Stimulated activated CD8-positive, alpha-beta memory T cell treated with anti-CD3 and anti-CD28 coated beads, Interleukin-15, amount 100 ng/mL, for 48 hours (primary cell): ENCODE measurements around the gene PLPP6.

ENCODE experiments used
- DNase-seq, 2 donors: peaks; one replicate each; pipeline ENCODE4 v3.0.0-alpha.2; 2020; ENCODE audit warnings: low read depth in 2 of 2

The PLPP6 gene

DNA sequence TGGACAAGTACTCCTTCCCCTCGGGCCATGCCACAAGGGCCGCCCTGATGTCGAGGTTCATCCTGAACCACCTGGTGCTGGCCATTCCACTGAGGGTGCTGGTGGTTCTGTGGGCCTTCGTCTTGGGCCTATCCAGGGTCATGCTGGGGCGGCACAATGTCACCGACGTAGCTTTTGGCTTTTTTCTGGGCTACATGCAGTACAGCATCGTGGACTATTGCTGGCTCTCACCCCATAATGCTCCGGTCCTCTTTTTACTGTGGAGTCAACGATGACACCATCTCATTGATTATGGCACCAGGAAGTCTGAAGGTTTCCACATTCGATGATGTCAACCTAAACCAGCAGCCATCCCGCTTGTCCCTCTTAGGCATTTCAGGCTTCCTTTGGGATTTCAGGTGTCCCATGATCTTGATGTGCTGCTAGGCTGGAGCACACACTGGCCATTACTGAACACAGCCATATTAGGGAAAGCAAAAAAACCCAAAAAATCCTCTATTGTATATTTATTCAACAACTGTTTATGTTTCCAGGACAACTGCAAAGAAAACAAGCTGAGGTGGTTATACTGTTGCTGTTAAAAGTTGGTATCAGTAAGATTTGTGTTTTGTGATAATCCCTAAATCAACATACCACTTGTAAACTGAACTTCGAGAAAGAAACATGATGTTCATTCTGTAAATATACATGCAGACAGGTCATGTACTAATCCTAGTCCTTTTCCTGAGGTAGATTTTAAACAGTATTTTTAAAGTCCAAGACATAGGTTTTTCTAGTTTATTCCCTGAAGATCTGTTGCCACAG, 1.1 kb downstream of the PLPP6 start:
- no peak for DNase-seq

DNA sequence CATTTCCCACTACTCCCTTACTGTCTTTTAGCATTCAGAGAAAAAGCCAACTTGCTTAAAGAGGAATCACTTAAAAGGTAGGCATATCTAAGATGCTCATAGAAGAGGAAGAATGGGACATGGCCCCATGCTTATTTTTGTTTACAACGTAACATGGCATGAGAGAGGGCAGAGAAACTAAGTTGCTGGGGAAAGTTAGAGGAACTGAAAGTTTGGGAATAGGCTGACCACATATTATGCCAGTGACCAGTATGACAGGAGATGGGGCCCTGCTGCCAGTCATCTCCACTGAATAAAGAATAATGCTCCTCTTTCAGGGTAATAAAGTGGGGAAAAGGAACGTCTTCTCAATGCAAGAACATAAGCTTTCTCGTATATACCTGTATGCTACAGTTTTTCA, 1.9 kb downstream of the PLPP6 start:
- no peak for DNase-seq

DNA sequence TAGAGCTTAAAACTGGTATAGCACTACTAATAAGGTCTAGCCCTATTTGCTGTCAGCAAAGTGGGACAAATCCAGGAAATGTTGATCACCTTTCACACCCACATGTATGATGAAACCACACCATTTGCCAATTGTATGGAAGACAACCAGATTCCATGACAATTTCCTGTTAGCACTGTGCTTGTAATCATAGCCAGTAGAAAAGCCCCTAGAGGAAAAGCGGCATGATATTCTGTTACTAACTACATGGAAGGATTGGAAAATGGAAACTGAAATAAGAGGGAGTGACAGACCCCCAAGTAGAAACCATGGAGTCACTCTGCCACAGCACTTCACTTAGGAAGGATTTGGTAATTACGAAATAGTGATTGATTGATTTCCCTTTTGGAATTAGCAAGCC, 3.3 kb downstream of the PLPP6 start:
- DNase-seq, result no peak

DNA sequence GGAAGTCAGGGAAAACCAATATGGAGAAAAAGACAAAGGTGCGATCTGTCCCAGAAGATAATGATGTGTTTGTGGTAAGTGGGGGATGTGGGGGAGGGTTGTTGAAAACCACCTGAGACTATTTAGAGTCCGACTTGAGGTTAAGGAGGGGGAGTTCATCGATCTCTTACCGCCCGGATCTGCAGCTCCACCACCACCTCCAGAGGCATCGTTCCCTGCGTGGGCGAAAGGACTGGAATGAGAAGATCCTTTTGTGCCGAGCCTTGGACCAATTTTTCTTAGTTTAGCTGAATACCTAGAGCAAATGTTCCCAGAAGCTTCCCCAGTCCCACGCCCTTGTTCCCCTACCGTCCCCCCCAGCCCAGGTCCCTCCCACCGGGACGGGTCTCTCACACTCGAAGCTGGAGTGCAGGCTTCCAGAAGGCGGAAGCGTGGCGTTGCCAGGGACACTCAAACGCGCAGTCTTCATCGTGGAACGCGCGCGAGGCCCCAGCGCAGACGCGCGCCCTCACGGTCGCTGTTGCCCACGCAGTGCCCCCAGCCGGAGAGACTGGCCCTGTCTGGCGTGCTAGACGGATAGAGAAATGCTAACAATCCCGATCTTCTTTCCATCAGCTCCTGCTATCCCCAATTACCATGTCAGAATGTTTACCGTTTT, 4.1 kb downstream of the PLPP6 start, which contains the start of gene SPATA6L:
TSS of gene SPATA6L (minus strand) at position 439 of the 658 bp plus-strand sequence. CDS start at position 209, 230 bp downstream.
- DNase-seq, result peak in 1 of 2 donors; percentile 15

DNA sequence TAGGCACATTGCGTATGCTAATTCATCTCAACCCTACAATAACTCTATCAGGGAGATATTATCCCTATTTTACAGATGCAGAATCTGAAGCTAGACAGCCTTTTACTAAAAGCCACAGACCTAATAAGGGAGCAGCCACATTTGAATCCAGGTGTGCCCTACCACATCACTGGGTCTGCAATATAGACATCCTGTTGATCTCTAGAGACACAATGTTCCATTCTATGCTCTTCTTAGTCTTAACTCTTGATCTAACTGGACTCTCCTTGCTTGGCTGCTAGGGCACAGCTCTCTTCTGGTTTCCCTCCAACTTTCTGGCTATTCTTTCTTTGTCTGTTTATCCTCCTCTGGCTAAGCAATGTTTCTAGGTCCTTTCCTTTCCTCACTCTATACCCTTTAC, 5.6 kb downstream of the PLPP6 start:
- DNase-seq, result no peak

DNA sequence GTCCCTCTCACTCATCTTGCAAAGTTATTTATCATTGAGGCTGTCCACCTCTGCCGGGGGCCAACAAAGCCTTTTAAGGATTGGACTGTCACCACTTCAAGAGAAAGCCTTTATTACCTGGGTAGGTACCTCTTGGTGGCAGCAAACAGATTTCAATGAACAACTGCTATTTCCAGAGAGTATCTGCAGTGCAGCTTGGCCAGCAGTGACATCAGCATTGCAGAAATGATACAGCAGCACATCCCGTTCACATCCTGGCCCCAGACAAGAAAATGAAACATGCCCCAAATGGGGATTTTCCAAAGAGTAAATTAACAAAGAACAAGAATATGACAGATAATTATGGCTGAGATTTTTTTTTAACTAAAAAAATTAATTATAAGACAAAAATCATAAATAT, 6.5 kb downstream of the PLPP6 start:
- no peak for DNase-seq

DNA sequence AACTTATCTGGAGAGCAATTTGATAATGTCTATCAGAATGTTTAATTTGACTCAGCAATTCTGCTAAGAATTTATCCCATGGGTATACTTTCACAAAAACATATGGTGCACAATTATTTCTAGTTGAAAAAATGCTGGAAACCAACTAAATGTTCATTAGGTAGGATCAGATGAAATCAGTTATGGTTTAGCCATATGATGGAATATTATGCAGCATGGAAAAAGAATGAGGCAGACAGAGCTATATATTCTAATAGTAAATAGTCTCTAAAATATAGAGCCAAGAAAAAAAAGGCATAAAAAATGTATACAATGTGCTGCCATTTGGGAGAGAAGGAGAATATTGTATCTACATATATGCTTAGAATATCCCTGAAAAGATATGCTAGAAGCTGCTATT, 7.8 kb downstream of the PLPP6 start:
- no peak for DNase-seq

DNA sequence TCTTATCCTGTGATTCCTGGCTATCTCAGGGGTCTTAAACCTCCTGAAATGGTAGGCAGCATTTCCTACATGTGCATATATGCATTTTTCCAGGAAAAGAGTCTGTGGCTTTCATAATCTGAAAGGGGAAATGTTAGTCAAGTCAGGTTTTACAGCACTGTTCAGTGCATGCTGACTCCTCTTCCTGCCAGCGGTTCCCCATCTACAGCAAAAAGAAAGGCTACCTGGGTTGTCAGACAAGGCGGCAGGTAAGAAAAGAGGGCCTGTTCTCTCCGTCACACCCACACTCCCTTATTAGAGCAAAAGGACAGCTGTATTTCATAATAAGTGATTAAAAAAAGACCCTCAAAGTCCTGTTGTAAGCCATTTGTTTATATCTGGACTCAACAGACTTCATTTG, 8.5 kb downstream of the PLPP6 start:
- DNase-seq, result no peak

DNA sequence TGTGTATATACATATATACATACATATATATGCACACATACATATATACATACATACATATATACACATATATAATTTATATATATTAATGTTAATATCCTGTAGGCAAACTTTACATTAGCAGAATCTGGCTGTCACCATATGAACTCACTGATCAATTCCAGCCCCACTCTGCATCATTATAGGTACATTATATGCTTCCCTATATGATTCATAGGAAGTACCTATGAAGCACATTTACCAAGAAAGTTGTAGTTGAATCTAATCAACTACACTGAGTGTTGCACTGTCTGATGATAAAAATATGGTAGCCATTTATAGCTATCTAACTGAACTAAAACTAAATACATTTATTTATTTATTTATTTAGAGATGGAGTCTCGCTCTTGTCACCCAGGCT, 9.6 kb downstream of the PLPP6 start:
- no peak for DNase-seq

DNA sequence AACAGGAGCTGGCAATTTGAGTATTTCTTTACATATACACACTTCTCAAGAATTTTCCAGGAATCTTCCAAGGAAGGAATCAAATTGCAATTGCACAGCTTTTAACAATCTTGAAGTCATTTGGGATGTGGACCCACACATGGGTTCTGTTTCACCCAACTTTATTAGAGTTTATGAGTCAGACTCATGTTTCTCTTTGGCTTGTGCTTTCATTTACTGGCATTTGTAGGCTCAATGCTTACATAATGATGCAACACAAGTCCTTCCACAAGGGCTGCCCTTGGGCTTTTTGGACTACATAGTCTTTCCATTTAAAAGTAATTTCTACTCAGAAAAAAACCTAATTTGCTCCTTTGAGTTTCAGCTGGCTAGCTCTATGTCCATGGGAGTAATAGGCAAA, 12.7 kb downstream of the PLPP6 start:
- DNase-seq, result no peak

DNA sequence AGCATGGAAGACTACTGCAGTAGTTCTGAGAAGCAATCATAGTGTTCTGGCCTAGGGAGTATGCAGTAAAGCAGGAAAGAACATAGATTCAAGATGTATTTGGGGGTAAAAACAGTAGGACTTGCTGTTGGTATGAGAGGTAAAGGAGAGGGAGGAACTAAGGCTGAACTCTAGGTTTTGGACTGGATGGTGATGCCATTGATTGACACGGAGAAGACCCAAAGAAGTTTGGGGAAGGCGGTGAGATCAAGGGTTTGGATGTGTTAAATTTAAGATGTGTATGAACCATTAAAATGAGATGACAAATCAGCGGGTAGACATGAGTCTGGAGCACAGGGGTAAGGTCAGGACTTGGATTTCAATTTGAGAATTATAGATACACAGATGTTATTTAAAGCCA, 15.3 kb downstream of the PLPP6 start:
- DNase-seq, result no peak

DNA sequence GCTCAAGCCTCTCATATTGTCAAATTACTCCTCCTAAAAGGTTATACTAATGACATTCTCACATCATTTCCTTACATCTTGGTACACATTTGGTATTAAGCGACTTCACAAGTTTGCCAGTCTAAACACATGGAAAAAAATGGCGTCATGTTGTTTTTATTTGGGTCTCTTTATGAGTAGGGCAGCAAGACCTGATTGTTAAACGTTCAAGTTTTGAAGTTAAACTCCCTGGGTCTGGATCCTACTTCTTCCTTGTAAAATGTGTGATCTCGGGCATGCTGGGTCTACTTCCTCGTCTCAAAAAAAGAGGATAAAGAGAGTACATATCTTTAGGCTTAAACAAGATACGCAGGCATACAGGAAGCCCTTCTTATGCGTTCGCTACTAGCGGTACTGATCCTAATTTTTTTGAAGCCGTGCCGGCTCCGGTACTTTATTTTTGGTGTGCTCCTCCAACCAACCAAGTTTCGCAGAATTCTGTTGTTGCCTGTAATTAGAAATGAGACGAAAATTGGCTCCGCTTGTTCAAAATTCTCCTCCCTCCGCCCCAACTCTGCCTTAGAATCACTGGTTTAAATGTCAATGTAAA, 16.7 kb downstream of the PLPP6 start:
- DNase-seq, result no peak

DNA sequence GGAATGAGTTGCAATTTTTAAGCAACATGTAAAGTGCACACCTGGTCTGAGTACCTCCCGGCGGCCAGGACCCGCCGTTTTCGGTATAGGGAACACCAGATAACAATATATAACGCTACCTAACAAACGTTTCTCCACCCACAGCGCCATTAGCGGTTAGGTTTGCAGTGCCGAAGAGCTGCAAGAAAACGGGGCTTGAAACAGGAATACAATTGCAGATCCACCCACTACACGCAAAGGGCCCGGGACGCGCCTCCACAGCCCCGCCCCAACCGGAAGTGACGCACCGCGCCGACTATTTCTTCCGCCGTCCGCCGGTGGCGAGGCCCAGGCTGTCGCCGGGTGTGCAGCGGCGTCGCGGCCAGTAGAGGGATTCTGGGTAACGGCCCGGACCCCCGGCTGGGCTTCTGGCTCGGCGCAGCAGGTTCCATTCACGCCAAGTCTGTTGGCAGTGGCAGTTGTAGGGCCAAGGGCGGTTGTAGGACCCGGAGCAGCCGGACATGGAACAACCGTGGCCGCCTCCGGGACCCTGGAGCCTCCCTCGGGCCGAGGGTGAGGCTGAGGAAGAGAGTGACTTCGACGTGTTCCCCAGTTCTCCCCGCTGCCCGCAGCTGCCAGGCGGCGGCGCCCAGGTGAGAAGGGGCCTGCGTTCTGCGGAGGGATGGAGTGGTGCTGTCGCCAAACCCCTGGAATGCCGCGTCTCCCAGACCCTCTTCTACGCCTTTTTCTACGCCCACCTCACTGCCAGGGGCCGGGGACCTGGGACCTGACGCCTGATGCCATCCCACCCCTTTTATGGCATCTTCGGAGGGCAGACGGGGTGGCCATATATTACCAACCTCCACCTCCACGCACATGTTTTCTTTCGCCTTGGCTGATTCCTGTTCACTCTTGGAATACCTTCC, 17.4 kb downstream of the PLPP6 start, which contains the start of gene CDC37L1:
TSS of gene CDC37L1 (plus strand) at position 302 of the 905 bp plus-strand sequence. CDS start at position 501, 199 bp downstream.
- peak; percentile 95 to 98 for DNase-seq

DNA sequence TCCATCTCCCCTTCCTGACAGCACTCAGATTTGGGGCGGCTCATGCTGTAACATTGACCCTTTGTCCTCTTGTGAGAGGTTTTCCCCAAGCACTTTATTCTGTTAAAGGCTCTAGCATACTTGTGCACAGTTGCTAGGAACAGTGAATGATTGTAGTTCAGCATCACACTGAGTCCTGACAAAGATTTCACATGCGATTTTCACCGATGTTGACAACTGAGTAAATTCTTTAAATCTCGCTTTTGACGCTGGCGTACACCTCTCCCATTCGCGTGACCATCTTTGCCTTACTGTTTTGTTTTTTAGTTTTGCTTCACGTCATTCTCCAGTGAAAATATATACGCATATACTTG, 18.1 kb downstream of the PLPP6 start:
- no peak for DNase-seq

DNA sequence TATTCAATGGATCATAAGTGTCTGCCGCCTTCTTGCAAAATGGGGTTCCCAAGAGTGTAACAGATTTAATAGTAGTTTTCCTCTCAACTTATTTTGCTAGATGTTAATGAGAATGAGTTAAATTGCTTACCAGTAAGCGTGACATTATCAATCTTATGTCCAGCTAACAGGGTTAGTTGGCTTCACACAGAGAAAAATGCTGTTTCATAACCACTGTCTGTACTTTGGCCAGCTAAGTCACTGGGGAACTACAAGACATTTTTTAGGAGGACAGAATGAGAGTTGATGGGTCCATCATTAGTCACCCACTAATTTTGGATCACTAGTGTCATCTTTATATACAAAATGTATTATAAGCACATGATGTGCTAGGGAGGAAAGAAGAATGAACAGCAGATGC, 18.7 kb downstream of the PLPP6 start:
- no peak for DNase-seq

DNA sequence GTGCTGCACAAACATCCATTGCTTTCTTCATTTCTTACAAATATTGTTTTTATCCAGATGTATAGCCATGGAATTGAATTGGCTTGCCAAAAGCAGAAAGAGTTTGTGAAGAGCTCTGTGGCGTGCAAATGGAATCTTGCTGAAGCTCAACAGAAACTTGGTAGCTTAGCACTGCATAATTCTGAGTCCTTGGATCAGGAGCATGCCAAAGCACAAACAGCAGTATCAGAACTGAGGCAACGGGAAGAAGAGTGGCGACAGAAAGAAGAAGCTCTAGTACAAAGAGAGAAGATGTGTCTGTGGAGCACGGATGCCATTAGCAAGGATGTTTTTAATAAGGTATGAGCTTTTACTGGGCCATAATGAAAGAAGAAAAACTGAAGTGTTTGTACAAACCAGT, 22.7 kb downstream of the PLPP6 start:
- no peak for DNase-seq

DNA sequence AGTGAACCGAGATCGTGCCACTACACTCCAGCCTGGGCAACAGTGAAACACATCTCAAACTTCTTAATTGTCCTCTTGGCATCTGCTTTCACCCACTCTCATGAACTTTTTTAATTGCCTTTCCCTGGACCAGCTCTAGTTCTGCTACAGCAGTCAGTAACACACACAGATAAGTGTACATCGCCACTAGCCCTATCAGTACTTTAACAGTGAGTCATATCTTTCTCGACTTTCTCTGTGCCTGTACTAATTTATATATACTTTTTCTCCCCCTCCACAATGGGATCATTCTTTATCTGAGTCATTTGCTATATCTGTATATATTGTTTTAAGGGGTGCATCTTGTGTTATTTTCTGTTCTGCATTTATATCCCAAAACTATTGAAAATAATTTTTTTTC, 24.0 kb downstream of the PLPP6 start:
- no peak for DNase-seq

DNA sequence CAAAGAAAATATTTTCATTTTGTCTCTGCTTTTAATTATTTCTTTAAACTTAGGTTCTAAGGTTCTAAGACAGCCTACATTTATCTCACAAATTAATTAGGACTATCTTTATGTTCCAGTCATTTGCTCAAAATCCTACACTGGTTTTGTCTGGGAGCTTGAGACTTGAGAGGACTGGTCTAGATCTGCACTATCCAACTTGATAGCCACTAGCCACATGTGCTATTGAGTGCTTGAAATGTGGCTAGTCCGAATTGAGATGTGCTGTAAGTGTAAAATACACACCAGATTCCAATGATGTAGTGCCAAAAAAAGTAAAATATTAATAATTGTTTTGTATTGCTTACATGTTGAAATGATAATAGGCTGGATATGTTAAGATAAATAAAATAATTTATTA, 24.5 kb downstream of the PLPP6 start:
- no peak for DNase-seq

DNA sequence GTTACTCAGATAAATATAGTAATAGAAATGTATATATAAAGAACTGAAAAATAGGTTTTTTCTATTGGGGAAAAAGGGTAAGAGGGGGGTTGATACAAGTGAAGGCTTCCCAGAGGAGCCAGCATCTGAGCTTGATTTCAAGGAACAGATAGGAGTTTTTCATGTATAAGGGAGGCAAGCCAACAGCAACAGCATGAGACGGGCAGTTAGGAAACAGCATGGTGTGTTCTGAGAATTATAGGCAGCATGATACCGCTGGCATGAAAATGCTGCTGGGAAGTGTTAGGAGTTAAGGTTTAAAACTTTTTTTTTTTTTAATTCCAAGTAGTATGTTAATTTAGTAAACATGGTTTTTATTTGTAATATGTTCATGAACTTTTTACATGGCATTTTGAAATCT, 26.9 kb downstream of the PLPP6 start:
- DNase-seq, result no peak

DNA sequence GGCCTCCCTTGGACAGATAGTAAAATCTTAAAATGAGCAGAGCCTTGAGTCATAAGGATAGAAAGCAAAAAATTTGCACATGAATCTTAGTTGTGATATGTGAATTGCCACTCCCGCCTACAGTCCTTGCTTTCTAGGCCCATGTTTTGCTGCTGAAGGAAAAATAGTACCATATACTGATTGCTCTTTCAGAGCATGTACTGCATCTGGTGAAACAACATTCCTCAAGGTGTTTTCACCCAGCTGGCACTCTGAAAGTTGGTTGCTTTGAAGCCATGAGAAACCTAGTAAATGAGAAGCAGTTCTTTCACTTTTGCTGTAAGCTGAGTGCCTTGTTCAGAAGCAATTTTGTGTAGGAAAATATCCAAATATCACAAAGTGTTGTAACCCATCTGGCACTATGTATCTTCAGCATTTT, 27.6 kb downstream of the PLPP6 start:
- DNase-seq, result no peak

DNA sequence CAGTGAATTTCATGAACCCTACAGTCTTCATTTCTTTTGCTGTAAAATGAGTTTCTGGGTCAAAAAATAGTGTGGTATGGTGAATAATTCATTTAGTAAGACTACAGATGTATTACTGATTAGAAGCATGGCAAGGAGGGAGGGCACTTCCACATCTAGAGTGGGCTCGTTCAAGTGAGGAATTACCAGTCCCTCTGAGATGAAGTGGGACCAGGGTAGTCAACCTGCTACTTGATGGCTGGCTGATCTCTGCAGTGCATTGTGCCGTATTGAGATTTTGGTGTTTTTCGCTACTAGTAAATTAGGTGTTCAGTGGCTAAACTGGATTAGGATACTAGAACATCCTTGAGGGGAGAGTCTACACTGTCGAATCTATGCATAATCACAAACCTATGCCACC, 28.1 kb downstream of the PLPP6 start:
- DNase-seq, result no peak

DNA sequence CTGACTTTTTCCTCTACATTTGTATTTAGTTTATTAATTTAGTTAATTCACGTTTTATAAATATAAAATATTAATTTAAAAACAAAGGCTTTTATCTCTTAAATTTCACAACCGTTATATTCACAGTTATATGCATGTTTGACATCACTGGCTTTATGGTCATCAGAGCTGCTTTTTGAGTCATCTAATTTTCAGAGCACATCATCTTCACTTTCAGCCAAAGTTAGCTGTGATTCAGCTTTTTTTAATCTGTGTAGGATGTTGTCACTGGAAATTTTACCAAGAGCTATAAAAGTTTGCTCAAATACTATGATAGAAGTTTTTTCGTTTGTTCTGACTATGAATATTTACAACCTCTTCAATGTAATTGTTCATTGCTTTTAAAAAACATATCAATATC, 29.7 kb downstream of the PLPP6 start:
- no peak for DNase-seq
